Ascending aorta (tissue), 2 donors: ENCODE results near the gene PLXNA4. TPM values are rescaled to one million over a fixed set of nuclear protein-coding genes. Genes with fewer than 3 reads are reported as not detected.

Experiments used
- DNase-seq, 2 donors: peaks; one replicate each; pipeline ENCODE4 v3.0.0-alpha.2; 2019; ENCODE audit warnings: low spot score in 2 of 2
- H3K27ac ChIP-seq, 2 donors: fragments of 200-600 bp; sonication (generic); one replicate each; pipeline ENCODE4 v1.5.1; 2016 to 2017; ENCODE audit warnings: mild to moderate bottlenecking in 1 of 2
- H3K27me3 ChIP-seq: fragments of 200-600 bp; sonication (generic); one replicate; pipeline ENCODE4 v1.5.1; 2017
- H3K36me3 ChIP-seq, 2 donors: fragments of 200-600 bp; sonication (generic); one replicate each; pipeline ENCODE4 v1.5.1; 2016
- H3K4me1 ChIP-seq, 2 donors: fragments of 200-600 bp; sonication (generic); one replicate each; pipeline ENCODE4 v1.5.1; 2016 to 2017; ENCODE audit warnings: mild to moderate bottlenecking in 1 of 2
- H3K4me3 ChIP-seq, 2 donors: fragments of 200-600 bp; sonication (generic); one replicate each; pipeline ENCODE4 v1.5.1; 2016 to 2017; ENCODE audit warnings: mild to moderate bottlenecking in 1 of 2
- H3K9me3 ChIP-seq, 2 donors: fragments of 200-600 bp; sonication (generic); one replicate each; pipeline ENCODE4 v1.5.1; 2016
- intact Hi-C: fragments of 100-400 bp; cut with DNase I; formaldehyde crosslinking; loops from one replicate; pipeline ENCODE4 v1.15.1; 2023
- total RNA-seq: library from RNA; depleted of rRNA; stranded (reverse); fragments of >200 nt; gene quantifications from one replicate; pipeline ENCODE4 v1.1.0, GENCODE V29; 2016
- TF ChIP-seq, protein P1 (sequence below), 3 experiments: fragments of 200-600 bp in 2 of 3; fragments of 450-650 bp in 1 of 3; sonication (generic) in 2 of 3; IDR thresholded peaks; one replicate each; pipeline ENCODE4 v1.5.1; 2016 to 2019; ENCODE audit warnings: antibody characterized with exemption in 3 of 3, mild to moderate bottlenecking in 1 of 3, moderate library complexity in 1 of 3

Gene PLXNA4
- total RNA-seq, 1 donor from 2014 or later: 27.1 TPM

GRCh38 chr7:132541656-132542055, 34.6 kb downstream of the PLXNA4 start:
- Histone ChIP-seq H3K4me3 (no peak overlapping the region), H3K27me3 (no peaks in the 10 kb centered on the region), H3K4me1 (no peaks in the 10 kb centered on the region), H3K36me3 (peaks cover 0 to 3% of the 10 kb centered on the region in 2 donors), H3K27ac (no peak overlapping the region), H3K9me3 (peaks cover 0 to 5% of the 10 kb centered on the region in 2 donors)
- intact Hi-C loops: no loop called here
- TF ChIP-seq, protein P1, sequence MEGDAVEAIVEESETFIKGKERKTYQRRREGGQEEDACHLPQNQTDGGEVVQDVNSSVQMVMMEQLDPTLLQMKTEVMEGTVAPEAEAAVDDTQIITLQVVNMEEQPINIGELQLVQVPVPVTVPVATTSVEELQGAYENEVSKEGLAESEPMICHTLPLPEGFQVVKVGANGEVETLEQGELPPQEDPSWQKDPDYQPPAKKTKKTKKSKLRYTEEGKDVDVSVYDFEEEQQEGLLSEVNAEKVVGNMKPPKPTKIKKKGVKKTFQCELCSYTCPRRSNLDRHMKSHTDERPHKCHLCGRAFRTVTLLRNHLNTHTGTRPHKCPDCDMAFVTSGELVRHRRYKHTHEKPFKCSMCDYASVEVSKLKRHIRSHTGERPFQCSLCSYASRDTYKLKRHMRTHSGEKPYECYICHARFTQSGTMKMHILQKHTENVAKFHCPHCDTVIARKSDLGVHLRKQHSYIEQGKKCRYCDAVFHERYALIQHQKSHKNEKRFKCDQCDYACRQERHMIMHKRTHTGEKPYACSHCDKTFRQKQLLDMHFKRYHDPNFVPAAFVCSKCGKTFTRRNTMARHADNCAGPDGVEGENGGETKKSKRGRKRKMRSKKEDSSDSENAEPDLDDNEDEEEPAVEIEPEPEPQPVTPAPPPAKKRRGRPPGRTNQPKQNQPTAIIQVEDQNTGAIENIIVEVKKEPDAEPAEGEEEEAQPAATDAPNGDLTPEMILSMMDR (IDR thresholded peaks at IDR 0.05): no peak
- no peak for DNase-seq

DNA sequence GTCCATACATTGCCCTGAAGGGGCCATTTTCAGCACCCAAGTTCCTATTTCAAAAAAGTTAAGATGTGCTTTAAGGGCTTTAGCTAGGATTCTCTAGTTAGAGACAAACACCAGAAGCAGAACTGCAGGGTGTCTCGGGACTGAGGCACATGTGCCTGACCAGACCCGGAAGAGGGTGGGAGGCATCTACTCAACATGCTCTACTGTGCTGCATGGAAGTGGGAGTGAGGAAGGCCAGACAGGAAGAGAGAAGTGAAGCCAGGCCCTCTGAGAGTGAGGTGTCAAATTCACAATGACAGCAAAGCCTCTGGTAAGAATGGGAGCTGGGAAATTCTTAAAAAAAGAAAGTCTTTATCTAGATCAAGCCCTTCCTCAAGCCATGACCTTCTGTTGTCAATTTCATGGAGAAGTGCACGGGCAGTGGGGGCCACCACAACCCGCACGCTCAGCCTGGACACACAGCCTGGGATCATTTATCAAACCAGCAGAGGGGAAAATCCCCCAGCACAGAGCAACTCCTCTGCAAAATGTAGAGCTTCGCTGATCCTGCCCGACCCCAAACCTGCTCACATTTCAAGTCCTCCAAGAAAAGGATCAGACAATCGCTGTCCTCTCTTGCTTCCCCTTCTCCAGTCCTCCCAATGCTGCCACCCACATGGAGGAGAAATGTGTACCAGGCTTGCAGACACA, 38.7 kb downstream of the PLXNA4 start:
- H3K4me3 ChIP-seq: no peak overlapping the region
- no peaks in the 10 kb centered on the region for H3K9me3 ChIP-seq
- peaks cover 0 to 6% of the 10 kb centered on the region in 2 donors for H3K36me3 ChIP-seq
- TF ChIP-seq, protein P1 (IDR thresholded peaks at IDR 0.05): no peak
- no peak for DNase-seq
- H3K27ac ChIP-seq: no peak overlapping the region
- H3K27me3 ChIP-seq: no peaks in the 10 kb centered on the region
- intact Hi-C loops: no loop called here
- H3K4me1 ChIP-seq: no peaks in the 10 kb centered on the region

DNA sequence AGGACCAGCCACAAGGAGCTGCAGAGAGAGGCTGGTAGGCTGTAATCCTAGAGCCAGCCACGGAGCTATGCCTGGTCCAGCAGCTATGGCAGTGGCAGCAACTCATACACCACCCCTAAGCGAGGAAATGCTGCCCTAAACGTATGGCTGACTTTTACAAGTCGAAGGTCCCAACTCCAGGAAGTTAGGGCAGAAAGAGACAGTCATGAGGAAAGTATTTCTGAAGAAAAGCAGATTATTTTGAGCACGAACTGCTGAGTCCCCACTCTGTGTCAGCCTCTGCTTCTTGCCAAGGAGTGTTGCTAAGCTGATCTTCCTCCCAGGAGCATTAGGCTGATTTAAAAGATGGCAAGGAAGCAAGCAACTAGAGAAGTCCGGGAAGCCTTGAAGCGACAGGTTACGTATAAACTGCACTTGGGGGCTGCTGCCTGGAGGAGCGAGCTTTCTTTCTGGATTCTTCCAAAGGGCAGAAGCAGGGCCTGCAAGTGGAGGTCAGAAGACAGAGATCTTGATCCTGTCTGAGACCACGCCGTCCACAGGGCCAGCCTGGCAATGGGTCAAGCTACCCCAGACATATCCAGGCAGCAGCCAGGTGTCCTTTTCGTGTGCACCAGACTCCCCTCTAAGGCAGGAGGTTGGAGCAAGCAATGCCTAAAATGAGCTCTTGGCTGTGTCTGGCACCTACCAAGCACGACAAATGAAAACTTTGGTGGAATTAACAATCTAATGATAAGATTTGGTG, 39.4 kb downstream of the PLXNA4 start:
- no peaks in the 10 kb centered on the region for H3K9me3 ChIP-seq
- H3K27ac ChIP-seq: no peak overlapping the region
- no peak for DNase-seq
- no peaks in the 10 kb centered on the region for H3K4me1 ChIP-seq
- no peaks in the 10 kb centered on the region for H3K27me3 ChIP-seq
- no peak overlapping the region for H3K4me3 ChIP-seq
- intact Hi-C loops: no loop called here
- TF ChIP-seq, protein P1 (IDR thresholded peaks at IDR 0.05): no peak
- H3K36me3 ChIP-seq: peaks cover 0 to 6% of the 10 kb centered on the region in 2 donors

DNA sequence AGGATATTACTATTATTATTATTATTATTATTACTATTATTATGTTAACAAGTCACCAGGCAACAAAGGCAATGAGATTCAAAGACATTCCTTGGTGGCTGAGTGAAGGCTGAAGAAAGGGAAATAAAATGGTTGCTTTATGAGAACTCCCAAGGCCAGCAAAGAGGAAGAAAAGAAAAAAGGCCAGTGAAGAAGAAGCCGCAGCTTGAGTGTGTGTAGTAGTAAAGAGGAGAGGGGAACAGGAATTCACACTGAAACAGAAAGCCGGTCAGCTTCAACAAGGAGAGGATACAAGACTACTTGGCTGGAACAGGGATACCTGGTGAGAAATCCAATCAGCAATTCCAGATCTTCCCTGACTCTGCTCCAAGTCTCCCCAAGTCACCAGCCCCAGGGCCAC, 42.4 kb downstream of the PLXNA4 start:
- intact Hi-C loops: no loop called here
- H3K27me3 ChIP-seq: no peaks in the 10 kb centered on the region
- TF ChIP-seq, protein P1 (IDR thresholded peaks at IDR 0.05): no peak
- no peaks in the 10 kb centered on the region for H3K9me3 ChIP-seq
- DNase-seq: no peak
- H3K36me3 ChIP-seq: peaks cover 0 to 4% of the 10 kb centered on the region in 2 donors
- no peaks in the 10 kb centered on the region for H3K4me1 ChIP-seq
- H3K27ac ChIP-seq: no peak overlapping the region
- no peak overlapping the region for H3K4me3 ChIP-seq

DNA sequence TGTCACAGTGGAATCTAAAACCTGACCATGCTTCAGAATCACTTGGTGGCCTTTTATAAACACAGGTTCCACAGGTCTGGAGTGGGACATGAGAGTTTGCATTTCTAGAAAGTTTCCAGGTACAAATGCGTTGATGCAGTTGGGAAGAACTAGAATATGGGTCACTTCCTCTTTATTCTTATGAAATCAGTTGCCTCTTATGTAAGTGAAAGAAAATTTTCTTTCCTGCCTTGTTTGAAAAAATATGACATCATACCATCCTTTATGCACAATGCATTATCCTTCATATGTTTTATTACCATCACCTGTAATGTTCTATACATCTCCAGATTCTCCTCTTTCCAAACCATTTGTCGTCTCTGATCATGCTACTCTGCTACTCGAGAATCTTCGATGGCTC, 44.0 kb downstream of the PLXNA4 start:
- Histone ChIP-seq H3K27ac (no peak overlapping the region), H3K9me3 (no peaks in the 10 kb centered on the region), H3K4me3 (no peak overlapping the region), H3K4me1 (no peaks in the 10 kb centered on the region), H3K27me3 (no peaks in the 10 kb centered on the region), H3K36me3 (peaks cover 0 to 4% of the 10 kb centered on the region in 2 donors)
- TF ChIP-seq, protein P1 (IDR thresholded peaks at IDR 0.05): no peak
- intact Hi-C loops: no loop called here
- no peak for DNase-seq
